ENCODE data around the gene DUSP12.
"Not testable (repeated sequence)": the region's sequence is repeated elsewhere in the genome, so short reads cannot be mapped to it uniquely, and the experiment has no call there.

DUSP12 gene

DNA sequence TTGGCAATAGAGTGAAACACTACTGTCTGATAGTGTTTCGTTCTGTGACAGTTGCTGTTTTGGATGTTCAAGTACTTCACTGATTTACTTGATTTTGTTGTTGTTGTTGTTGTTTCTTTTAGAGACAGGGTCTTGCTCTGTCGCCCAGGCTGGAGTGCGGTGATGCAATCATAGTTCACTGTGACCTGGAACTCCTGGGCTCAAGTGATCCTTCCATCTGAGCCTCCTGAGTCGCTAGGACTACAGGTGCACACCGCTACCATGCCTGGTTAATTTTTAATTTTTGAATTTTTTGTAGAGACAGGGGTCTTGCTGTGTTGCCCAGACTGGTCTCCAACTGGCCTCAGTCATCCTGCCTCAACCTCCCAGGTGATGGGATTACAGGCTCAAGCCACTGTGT lies 18.9 kb downstream of the DUSP12 start:
- in situ Hi-C loops (cut with MboI; ENCODE audit: low sequenced_read_pairs): no loop called here

DNA sequence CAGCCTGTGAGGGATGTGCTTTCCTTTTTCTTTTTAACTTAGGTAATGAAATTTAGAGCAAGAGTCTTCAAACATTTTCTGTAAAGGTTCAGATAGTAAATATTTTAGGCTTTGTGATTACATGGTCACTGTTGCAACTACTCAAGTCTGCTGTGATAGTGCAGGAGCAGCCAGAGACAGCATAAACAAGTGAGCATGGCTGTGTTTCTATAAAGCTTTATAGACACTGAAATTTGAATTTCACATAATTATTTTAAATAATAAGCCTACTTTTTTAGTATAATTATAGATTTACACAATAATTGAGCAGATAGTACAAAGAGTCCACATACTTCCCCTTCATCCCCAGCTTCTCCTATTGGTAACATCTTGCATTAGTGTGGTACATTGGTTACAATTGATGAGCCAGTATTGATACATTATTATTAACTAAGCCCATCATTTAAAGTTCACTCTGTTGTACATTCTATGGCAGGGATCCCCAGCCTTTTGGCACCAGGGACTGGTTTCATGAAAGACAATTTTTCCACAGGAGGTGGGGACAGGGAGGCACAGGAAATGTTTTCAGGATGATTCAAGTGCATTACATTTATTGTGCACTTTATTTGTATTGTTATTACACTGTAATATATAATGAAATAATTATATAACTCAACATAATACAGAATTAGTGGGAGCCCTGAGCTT lies 19.5 kb downstream of the DUSP12 start:
- in situ Hi-C loops (cut with MboI; ENCODE audit: low sequenced_read_pairs): no loop called here

DNA sequence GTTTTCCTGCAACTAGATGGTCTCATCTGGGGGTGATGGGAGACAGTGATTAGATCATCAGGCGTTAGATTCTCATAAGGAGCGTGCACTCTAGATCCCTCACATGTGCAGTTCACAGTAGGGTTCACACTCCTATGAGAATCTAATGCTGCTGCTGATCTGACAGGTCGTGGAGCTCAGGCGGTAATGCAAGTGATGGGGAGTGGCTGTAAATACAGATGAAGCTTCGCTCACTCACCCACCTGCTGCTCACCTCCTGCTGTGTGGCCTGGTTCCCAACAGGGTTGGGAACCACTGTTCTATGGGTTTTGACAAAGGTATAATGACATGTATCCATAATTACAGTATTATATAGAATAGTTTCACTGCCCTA lies 20.1 kb downstream of the DUSP12 start:
- in situ Hi-C loops (cut with MboI; ENCODE audit: low sequenced_read_pairs): not testable (repeated sequence)

DNA sequence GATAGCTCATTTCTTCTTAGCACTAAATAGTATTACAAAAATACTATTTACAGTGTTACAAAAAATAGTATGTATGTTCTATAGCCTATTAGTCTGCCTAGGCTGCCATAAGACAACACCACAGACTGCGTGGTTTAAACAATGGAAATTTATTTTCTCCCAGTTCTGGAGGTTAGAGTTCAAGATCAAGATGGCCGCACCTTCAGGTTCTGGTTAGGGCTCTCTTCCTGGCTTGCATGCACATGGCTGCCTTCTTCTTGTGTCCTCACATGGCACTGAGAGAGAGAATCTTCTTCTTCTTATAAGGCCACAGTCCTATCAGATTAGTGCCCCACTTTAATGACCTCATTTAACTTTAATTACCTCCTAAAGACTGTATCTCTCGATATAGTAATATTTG lies 20.7 kb downstream of the DUSP12 start:
- in situ Hi-C loops (cut with MboI; ENCODE audit: low sequenced_read_pairs): no loop called here

DNA sequence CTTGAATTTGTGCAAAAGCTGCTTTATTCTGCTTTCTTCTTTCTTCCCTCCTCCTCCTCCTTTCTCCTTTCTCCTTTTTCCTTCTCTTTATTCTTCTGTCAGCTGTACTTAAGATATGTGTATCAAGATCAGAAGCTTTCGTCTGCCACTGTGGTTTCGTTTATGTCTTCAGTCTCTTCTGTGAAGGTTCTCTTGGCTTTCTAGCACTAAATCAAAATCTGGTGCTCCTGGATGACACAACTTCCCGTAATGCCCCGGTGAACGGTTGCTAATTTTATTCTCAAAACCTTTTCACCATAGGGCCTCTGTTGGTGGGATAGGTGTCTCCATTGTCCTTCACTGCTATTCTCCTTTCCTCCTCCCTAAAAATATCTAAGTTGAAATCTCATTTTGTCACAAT lies 21.6 kb downstream of the DUSP12 start:
- in situ Hi-C loops (cut with MboI; ENCODE audit: low sequenced_read_pairs): no loop called here

DNA sequence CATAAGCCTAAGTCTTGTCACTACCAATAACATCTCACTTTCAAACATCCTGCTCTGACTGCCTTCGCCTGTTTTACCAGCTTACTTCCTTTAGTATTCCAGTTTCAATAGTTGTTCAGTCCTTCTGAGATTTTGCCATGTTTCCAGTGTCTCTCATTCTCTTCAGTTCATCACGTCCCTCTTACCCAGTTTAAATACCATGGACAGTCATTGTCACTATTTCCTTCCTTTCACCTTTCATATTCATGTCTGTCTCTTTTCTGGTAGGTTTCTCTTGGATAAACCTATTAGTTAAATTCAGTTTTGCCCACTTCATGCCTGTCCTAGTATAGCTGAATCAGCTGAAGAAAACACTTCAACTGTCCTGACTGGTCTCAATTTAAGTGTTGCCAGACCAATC lies 22.4 kb downstream of the DUSP12 start:
- in situ Hi-C loops (cut with MboI; ENCODE audit: low sequenced_read_pairs): no loop called here

DNA sequence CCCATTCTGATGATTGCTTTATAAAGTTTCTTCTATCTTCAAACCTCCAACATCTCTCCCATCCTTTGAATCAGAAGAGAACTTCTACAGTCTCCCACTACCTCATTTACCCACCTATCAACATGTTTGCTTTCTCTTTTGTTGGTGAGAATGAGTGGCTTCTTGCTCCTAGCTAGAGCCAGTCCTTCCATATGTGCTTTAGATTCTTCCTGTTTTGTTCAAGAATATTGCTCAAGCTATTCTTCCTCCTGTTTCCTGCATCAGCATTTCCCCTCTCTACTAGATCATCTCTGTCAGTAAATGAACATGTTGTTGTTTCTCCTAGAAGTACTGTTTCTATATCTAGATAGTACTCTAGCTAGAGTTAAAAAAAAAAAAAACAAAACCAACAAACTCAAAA lies 22.8 kb downstream of the DUSP12 start:
- in situ Hi-C loops (cut with MboI; ENCODE audit: low sequenced_read_pairs): no loop called here

DNA sequence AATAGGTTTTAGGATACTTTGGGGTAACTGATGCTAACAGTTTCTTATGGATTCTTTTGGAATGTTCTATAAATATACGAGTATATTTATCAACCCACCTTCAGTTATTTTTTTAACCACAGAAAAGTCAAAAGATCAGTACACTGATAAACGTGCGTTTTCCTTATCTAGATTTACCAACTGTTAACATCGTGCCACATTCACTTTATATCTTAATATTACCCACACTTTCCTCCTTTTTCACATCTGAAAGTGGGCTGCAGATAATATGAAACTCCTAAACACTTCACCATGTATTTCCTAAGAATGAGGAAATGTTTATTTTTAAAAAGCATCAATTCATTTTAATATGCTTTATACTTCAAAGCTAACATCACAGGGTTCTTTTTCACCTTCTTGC lies 24.2 kb downstream of the DUSP12 start:
- in situ Hi-C loops (cut with MboI; ENCODE audit: low sequenced_read_pairs): no loop called here

DNA sequence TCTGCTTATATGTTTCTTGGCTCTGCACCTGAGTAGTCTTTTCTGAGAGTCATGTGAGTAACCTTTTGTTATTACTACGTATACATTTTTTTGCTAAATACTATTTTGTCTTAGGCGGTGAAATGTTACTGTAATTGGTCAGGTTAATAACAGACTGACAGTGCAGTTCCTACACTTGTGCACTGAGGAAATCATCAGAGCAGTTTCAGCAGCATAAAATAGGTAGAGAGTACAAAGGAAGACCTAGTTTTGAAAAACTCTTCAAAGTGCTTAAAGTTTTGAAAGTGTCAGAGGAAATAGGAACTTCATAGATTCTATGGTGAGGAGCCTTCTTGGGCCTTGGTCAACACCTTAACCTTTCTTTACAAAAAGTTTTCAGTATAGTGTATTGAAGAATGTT lies 27.7 kb downstream of the DUSP12 start:
- in situ Hi-C loops (cut with MboI; ENCODE audit: low sequenced_read_pairs): loop anchor here (25.0 kb wide), 1 partner anchor 260 kb away; no protein-coding TSS in a partner anchor

DNA sequence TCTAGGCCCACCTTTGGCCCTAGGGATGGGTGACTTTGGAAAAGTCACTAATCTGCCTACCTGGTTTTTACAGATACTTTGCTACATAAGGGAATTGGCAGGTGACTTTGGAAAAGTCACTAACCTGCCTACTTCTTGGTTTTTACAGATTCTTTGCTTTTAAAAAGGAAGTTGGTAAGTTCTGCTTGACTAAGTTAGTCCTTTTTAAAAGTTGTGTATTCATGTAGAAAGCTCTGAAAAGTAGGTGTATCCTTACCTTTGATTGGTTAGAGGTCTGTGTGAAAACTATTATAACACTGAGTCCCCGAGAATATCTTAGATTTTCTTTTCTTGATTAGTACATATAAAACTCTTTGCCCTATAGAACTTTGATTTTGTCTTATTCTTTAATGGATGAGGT lies 28.9 kb downstream of the DUSP12 start:
- in situ Hi-C loops (cut with MboI; ENCODE audit: low sequenced_read_pairs): loop anchor here (25.0 kb wide), 1 partner anchor 259 kb away; no protein-coding TSS in a partner anchor

DNA sequence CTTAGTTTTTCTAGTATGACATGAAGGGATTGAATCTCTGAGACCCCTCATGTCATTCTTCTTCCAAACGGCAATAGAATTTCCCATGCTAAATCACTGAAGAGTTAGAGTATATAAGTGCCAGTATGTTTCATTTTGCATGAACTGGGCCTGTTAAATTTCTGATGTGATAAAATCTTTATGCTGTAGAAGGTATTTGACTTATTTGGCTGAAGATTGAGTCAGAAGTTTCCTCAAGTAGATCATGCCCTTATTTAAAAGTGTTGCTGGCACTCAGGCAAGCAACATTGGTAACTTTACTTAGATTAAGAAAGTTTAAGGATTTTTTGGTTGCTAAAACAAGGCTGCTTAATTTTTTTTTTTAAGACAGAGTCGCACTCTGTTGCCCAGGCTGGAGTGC lies 29.8 kb downstream of the DUSP12 start:
- in situ Hi-C loops (cut with MboI; ENCODE audit: low sequenced_read_pairs): loop anchor here (25.0 kb wide), 1 partner anchor 258 kb away; no protein-coding TSS in a partner anchor

DNA sequence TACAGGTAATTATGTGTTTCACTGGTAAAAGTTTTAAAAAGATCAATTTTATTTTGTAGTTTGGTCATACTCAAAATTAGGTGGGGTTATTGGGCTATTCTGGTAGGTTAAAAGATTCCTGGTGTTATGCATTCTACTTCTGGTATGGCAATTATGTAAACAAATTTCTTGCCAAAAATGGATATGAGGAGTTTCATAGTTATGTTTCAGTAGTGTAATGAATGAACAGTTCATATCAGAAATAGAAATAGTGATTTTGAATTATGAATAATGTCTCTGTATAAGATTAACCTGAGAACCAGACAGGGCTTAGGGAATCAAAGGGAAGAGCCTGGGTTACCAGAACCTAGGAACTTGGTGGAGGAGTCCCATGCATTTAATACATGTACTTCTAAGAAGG lies 32.4 kb downstream of the DUSP12 start:
- in situ Hi-C loops (cut with MboI; ENCODE audit: low sequenced_read_pairs): loop anchor here (25.0 kb wide), 1 partner anchor 255 kb away; no protein-coding TSS in a partner anchor

DNA sequence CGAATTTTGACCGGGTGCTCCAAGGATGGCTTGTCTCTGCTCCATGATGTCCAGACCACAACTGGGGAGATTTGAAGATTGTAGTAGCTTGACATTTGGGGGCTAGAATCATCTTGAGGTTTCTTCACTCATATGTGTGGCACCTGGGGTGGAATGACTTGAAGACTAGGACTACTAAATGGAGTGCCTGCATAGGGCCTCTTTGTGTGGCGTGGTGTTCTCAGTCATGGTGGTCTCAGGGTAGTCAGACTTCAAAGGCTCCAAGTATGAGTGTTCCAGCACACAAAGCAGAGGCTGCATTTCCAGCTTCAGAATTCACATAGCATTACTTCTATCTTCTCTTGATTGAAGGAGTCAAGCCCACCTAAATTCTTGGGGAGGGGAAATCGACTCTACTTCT lies 33.3 kb downstream of the DUSP12 start:
- in situ Hi-C loops (cut with MboI; ENCODE audit: low sequenced_read_pairs): loop anchor here (25.0 kb wide), 1 partner anchor 254 kb away; no protein-coding TSS in a partner anchor

DNA sequence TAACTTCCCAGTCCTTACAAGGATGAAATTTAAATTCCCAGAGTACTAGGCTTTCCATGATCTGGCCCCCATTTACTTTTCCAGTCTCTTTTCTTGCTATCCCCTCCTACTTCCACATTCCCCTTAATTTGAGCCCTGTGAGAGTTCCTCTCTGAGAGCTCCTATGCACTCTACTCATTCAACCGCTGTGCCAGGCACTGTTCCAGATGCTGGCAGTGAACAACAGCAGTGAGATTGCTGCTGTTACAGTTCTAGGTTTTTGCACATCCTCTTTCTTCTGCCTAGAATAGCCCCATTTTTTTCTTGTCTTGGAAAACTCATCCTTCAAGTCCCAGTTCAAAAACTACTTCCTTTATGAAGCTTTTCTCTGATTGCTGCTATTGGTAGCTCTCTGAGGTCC lies 35.4 kb downstream of the DUSP12 start:
- in situ Hi-C loops (cut with MboI; ENCODE audit: low sequenced_read_pairs): loop anchor here (25.0 kb wide), 1 partner anchor 252 kb away; no protein-coding TSS in a partner anchor

DNA sequence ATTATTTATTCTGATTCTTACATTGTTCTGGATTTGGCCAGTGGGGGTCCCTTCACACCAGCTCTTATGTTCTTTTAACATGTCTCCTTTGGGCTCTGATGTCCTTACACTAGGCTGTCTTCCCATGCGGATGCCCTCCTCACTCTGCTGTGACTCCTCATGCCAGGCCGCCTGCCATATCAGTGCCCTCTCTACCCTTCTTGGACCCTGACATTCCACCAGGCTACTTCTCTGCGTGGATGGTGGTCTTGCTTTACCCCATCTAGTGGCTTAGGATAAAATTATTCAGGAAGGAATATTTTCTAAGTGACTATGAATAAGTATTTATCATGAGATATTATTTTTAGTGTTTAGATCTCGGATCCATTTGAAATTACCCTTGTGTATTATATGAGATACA lies 37.8 kb downstream of the DUSP12 start:
- in situ Hi-C loops (cut with MboI; ENCODE audit: low sequenced_read_pairs): loop anchor here (25.0 kb wide), 1 partner anchor 250 kb away; no protein-coding TSS in a partner anchor

DNA sequence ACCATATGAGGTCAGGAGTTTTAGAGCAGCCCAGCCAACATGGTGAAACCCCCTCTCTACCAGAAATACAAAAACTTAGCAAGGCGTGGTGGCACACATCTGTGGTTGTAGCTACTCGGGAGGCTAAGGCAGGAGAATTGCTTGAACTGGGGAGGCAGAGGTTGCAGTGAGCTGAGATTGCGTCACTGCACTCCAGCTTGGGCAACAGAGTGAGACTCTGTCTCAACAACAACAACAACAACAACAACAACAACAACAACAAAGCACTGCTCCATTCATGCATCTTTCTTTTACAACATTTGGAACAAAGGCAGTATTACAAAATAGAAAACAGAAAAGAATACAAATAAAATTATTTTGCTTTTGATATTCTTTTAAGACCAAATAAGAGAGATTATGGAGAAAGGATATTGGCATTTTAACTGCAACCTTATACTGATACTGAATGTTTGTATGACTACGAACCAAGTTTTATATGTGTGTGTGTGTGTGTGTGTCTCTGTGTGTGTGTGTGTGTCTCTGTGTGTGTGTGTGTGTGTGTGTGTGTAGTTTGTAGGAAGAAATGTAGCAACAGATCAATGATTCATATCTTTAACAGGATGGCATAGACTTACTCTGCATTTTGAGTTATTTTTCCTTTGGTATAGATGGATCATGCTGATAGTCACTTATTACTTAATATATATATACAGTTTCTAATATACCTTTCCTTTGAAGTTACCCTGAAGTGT lies 41.2 kb downstream of the DUSP12 start:
- in situ Hi-C loops (cut with MboI; ENCODE audit: low sequenced_read_pairs): loop anchor here (25.0 kb wide), 1 partner anchor 247 kb away; no protein-coding TSS in a partner anchor

DNA sequence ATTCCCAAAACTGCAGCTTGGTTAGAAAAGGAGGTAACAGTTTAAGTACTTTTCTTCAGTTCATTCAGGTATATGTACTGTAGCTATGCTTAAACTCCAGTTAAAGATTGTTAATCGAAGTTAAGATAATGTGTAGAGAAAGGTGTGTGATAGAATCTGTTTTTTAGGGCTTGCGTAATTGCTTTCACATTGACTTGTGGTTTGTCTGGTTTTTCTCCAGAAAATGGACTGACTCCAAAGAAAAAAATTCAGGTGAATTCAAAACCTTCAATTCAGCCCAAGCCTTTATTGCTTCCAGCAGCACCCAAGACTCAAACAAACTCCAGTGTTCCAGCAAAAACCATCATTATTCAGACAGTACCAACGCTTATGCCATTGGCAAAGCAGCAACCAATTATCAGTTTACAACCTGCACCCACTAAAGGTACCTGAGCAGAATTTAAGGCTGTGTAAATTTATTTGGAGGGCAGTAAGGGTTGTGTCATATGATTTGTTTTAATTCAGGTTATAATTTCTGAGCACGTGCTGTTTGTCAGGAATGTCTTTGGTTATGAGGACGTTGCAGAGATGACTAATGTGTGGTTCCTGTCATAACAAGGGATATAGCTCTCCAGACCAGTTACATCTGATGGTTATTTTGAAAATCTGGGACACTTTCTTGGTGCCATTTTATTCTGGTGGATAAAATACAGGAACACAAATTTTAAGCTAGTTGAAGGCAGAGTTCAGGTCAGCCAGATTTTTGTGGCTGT lies 42.5 kb downstream of the DUSP12 start:
- in situ Hi-C loops (cut with MboI; ENCODE audit: low sequenced_read_pairs): loop anchor here (25.0 kb wide), 1 partner anchor 245 kb away; no protein-coding TSS in a partner anchor

DNA sequence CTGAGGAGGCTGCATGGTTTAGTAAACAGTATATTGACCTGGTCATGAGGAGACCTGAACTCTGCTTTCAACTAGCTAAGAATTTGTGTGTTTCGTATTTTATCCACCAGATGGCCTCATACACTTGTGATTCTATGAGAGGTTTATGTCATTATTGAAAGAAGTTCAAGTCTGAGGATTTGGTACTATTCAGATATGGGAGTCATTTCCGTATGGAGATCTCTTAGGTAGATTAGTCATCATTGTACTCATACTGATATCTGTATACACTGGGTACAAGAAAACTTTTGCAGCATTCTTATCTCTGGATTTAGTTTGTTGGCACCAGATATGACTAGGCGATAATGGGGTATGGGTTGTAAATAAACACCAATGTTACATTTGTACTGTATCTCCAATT lies 43.2 kb downstream of the DUSP12 start:
- in situ Hi-C loops (cut with MboI; ENCODE audit: low sequenced_read_pairs): loop anchor here (25.0 kb wide), 1 partner anchor 245 kb away; no protein-coding TSS in a partner anchor

DNA sequence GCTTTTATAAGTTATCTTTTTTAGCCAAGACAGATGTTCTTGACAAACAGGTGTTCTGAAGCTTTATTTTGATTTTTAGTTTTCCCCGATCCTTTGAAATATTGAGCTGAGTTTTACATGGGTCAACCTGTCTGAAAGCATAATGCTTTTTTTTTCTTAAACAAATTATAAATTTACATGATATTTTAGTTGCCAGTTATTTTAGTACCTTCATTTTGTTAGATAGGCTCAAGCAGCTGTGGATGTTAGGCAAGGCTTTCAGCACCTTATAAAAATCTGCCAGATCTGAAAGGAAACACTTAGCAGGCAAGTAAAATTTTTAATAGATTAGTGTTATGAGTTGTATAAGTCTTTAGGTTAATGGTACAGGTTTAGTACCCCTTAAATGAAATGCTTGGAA lies 50.2 kb downstream of the DUSP12 start:
- in situ Hi-C loops (cut with MboI; ENCODE audit: low sequenced_read_pairs): loop anchor here (25.0 kb wide), 1 partner anchor 238 kb away; no protein-coding TSS in a partner anchor

DNA sequence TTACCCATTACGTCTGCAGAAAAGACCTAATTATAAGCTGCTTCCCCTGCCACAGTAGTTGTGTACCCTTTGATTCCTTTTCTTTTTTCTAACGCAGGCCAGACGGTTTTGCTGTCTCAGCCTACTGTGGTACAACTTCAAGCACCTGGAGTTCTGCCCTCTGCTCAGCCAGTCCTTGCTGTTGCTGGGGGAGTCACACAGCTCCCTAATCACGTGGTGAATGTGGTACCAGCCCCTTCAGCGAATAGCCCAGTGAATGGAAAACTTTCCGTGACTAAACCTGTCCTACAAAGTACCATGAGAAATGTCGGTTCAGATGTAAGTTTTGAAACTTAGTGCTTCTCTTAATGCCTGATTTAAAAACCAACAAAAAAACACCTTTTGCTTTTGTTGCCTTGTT lies 52.4 kb downstream of the DUSP12 start:
- in situ Hi-C loops (cut with MboI; ENCODE audit: low sequenced_read_pairs): no loop called here

DNA sequence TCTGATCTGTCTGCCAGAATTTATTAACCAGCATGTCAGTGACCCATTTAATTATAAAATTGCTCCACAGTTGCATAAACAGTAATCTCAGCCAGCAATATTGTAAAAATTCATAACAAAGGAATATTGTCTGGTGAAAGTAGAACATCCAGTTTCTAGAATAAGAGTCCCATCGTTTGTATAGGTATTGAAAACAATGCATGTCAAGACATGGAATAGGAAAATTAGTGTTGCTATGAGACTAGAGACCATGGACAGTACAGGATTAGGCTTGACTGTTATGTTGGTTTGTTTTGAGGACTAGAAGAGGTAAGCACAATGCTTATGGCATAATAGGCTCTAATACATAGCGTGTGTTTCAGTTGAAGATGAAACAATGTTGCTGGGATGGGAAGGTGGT lies 53.6 kb downstream of the DUSP12 start:
- in situ Hi-C loops (cut with MboI; ENCODE audit: low sequenced_read_pairs): no loop called here

Measured in HL-60/S4 treated with phorbol 12-myristate 13-acetate at 8.2 ng/mL for 4 days and 3 days (cell line).